Stimulated activated CD4-positive, alpha-beta T cell treated with anti-CD3 and anti-CD28 coated beads, TNF-alpha, amount 100 ng/mL, for 48 hours (primary cell): ENCODE data around the gene SMTNL1.
"Not testable (repeated sequence)": the region's sequence is repeated elsewhere in the genome, so short reads cannot be mapped to it uniquely, and the experiment has no call there.

Experiments
- DNase-seq, 3 donors: peaks; one replicate each; pipeline ENCODE4 v3.0.0-alpha.2; 2020; ENCODE audit warnings: low read depth in 3 of 3

Gene SMTNL1

DNA sequence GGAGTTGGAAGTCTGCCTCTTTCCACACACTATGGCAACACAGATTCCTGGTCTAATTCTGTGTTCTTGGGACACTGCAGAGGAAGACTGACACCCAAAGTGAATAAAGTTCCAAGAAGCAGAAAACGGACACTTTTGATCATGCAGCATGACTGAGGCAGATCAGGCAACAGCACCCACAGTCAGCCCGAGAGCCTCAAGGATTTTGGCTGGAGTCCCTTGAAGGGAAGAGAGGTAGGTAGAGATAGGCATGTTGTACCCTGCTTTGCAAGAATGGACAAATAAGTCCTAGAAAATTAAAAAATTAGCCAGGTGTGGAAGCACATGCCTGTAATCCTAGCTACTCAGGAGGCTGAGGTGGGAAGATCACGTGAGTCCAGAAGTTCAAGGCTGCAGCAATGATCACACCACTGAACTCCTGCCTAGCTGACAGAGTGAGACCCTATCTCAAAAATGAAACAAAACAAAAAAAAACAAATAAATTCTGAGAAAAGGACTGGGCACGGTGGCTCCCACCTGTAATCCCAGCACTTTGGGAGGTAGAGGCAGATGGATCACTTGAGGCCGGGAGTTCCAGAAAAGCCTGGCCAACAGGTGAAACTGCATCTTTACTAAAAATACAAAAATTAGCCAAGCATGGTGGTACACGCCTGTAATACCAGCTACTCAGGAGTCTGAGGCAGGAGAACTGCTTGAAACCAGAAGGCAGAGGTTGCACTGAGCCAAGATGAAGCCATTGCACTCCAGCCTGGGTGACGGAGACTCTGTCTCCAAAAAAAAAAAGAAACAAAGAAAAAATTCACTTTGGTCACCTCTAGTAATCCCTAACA is 28.8 kb upstream of the SMTNL1 start:
- DNase-seq = no peak

DNA sequence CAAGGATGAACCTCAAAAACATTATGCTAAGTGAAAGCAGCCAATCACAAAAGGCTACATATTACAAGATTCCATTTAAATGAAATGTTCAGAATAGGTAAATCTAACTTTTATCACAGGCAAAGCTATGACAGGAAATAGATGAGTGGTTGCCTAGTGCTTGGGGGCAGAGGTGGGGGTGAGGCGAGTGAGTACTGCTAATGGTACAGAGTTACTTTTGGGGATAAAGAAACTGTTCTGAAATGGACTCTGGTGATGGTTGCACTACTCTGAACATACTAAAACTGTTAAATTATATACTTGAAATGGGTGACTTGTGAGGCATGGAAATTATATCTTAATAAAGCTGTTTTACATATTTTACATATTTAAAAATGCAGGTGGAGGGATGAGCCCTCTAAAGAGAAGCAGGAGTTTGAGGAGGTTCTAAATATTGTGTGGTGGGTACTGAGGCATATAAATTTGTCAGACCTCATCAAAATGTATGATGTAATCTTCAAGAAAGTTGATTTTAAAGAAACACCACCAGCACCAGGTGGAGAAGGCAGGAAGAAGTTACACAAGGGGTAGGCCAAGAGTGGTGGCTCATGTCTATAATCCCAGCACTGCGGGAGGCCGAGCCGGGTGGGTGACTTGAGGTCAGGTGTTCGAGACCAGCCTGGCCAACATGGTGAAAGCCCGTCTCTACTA is 25.5 kb upstream of the SMTNL1 start:
- no peak for DNase-seq

DNA sequence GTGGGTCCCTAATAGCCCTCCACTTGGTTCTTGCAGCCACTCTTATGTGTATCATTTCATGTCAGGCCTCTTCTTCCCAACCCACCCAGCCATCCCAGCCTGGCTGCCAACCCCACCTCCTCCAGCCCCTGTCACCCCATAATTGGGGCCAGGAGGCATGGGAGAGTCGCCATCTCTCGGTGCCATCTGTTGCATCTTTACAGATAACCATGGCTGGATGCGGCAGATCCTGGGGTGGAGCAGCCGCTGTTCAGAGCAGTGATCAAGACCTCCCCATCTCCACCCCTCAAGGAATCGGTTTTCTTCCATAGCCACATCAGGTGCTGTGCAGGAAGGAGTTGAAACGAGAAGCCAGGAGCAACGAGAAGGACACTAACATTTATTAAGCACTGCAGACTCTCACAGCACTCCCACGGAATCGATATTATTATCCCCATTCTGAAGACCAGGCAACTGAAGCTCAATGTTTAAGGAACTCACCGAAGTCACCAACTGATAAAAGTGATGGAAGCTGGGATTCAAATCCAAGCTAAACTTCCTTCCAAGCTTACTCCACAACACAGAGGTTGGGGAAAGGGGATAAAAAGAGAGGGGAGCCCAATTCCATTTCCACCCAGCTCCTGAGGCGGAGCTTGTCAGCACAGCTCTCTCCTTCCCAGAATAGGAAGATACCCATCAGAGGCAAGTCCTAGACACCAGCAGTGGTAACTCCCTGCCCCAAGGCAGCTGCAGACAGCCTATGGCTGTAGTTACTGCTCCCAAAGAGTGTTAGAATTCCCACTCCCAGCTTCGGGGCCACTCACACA is 24.5 kb upstream of the SMTNL1 start:
- no peak for DNase-seq

DNA sequence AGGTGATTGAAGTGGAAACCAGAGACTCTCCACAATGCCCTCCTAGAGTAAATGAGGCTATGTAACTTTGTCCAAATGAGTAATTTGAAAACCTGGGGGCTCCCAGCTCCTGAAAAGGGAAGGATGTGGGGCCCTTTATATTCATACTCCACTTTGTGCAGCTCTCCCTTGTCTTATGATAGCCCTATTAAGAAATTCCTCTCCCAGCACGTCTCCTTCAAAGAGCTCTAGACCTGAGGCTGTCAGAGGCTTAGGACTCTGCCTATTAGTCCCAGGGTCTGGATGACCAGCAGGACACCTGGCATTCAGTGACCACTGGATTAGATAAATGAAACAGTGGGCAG is 24.0 kb upstream of the SMTNL1 start:
- DNase-seq = no peak

DNA sequence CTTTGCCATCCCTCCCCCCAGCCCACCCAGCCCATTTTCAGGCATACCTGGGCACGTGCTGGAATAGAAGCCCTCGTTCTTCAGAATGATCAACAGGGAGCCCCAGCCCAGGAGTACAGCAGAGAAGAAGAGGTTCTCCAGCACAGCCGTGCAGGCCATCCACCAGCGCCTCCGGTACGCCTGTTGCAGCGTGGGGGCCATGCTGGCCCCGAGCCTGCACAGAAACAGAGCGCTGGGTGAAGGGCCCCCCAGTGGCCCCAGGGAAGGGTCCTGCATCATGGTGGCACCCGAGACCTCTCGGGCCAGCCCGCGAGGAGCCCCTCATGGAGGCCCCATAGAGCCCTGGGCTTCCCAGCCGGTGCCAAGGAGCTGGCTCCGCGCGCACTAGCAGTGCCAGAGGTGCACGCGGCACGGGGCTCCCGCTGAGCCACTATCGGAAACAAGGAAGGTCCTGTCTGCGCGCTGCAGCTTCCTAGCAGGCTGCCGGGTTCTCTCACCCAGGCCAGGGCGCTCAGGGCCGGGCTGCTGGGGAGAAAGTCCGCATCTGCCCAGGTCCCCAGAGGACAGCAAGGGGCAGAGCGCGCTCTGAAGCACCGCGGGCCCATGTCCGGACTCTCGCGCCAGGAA is 23.4 kb upstream of the SMTNL1 start:
- DNase-seq = no peak

DNA sequence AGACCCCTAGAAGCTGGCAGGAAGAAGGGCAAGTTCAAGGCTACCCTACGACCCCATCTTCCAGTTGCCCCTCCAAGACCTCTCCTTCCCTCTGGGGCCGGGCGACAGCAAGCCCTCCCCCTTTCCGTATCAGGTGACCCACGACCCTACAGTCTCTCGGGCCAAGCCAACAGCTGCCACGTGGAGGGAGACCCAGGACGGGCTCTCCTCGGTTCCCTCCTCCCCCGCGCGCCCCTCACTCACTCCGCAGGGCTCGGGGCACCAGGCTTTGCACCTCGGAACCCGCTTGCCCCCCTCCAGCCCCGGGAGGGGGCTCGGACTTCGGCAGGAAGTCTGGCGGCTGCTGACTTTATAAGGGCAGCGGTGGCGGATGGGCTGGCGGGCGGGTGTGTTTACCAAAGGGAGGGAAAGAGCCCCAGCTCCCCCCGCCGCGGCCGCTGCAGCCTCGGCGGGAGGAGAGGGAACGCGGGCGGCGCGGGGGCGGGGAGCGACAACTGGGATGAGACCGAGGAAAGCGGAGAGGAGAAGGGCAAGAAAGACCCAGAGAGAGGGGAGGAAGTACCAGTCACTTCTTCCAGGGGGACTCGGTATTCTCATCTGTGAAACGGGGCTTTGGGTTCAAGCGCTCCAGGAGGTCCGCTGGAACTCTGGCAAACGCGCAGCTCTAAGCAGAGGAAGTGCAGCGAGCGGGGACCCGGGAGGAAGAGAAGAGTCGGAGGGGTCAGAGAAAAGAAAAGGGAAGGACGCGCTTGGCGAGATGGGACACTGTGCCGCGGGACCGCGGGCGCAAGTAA is 22.7 kb upstream of the SMTNL1 start:
- DNase-seq = peak in 1 of 3 donors; percentile 49

DNA sequence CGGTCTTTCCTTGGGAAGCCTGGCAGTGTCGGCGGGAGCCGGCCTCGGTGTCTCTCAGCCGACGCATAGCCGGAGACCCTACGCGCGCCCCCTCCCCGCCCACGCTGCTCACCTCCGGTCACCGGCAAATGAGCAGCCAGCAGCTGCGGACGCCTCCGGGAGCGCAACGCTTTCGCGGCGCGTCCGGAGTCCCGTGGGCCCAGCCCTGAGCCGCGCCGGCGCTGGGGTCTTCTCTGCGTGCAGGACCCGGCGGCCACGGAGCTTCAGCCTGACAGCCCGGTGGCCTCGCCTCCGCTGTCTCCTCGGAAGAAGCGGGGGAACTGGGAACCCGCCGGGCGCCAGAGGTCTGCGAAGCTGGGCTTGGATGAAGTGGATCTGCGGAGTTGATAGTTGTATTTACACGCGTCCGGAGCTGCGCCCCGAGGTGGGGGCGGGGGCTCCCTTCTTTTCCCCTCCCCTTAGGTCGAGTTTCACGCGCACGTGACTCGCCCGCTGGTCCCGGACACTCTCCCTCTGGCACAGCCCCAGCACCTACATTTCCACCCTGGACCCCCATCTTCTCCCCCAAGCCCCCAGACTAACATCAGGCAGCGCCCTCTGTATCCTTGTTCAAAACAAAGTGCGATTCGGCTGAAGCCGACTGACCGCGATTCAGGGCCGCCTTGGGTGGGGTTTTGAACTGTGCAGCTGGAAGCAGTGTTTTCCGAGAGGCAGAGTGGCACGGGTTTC is 21.9 kb upstream of the SMTNL1 start, which contains the start of gene SLC43A1:
Gene SLC43A1, minus strand, starts transcription at position 371 of the 729 bp plus-strand sequence. CDS start 1,591 bp downstream, outside the sequence.
- DNase-seq = peak in 1 of 3 donors; percentile 25

GRCh38 chr11:57516061-57516443 is 21.3 kb upstream of the SMTNL1 start:
- no peak for DNase-seq

GRCh38 chr11:57521116-57521515 is 16.3 kb upstream of the SMTNL1 start:
- no peak for DNase-seq

GRCh38 chr11:57523419-57523818 is 14.0 kb upstream of the SMTNL1 start:
- no peak for DNase-seq

- DNase-seq = peak in 2 of 3 donors; percentile 62 to 65
These were observed 10.3 kb upstream of the SMTNL1 start for GRCh38 chr11:57527056-57527631.

DNA sequence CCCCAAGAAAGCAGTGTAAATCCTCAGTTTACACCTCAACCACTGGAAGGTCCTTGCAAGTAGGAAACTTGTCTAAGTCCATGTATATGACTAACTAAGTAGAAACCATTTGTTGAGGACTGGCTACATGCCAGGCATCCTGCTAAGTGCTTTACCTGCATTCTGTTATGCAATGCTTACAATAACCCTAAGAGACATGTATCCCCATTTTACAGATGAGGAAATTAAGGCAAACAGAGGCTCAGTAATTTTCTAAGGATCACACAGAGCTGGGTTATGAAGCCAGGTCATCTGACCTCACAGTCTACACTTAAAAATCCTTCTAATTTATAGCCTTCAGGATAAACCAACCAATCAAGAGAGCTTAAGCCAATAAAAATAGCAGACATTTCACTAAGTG is 8.4 kb upstream of the SMTNL1 start:
- no peak for DNase-seq

DNA sequence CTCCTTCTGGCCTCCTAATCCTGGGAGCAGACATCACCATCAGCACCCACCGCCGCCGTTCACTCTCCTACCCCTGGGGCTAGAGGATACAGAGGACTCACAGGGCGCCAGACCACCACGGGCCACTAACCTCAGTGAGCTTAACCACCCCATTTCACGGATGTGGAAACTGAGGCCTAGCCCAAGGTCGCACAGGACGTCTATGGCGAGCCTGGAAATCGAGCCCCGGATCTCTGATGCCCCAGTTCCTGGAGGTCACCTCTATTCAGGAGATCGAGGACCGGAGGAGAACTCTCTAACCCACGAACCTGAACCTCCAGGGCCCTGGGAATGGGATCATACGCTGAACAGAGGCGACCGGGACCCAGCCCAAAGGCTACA is 7.2 kb upstream of the SMTNL1 start:
- no peak for DNase-seq

GRCh38 chr11:57530596-57531507 is 6.5 kb upstream of the SMTNL1 start, which contains the start of gene TIMM10:
TIMM10 (minus strand) TSS chr11:57530754; CDS start chr11:57530189, 565 bp downstream.
- DNase-seq = peak; percentile 84 to 95 (median 86)

DNA sequence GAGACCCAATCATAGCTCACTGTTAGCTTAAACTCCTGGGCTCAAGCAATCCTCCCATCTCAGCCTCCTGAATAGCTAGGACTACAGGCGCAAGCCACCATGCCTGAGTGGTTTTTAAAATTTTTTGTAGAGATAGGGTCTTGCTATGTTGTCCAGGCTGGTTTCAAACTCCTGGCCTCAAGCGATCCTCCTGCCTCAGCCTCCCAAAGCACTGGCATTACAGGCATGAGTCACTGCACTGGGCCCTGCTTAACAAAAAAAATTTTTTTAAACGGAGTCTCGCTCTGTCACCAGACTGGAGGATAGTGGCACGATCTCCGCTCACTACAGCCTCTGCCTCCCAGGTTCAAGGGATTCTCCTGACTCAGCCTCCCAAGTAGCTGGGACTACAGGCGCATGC is 2.9 kb upstream of the SMTNL1 start:
- DNase-seq = not testable (repeated sequence)

DNA sequence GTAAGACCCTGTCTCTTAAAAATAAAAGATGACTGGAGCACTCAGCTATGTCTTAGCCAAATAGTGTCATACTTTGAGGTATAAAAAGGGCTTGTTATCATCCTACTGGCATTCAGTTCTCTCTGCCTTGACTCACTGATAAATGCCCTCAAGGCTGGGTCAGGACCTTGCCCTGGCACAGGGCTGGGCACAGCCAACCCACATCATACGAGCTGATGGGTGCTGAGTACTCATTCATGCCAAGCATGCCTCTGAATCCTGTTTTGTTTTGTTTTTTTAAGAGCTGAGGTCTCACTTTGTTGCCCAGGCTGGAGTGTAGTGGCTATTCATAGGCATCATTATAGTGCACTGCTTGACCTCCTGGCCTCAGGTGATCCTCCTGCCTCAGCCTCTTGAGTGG is 1.9 kb downstream of the SMTNL1 start:
- no peak for DNase-seq

DNA sequence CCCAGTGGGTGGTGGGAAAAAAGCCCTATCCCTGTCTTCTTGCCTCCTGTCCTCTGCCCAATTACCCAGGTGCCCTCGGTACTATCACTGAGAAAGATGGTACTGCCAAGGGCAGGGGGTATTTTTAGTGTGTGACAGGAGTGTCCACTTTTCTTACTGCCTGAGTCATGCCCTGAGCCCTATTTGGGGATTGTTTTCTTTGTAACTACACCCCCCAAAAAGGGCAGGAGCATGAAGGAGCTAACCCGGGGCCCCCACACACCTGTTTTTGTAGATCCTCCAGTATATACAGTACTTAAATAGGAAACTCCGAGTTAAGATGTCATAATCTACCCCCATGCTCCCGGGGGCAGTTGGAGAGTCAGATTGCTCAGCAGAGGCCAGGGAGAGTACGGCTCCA is 3.8 kb downstream of the SMTNL1 start:
- no peak for DNase-seq

DNA sequence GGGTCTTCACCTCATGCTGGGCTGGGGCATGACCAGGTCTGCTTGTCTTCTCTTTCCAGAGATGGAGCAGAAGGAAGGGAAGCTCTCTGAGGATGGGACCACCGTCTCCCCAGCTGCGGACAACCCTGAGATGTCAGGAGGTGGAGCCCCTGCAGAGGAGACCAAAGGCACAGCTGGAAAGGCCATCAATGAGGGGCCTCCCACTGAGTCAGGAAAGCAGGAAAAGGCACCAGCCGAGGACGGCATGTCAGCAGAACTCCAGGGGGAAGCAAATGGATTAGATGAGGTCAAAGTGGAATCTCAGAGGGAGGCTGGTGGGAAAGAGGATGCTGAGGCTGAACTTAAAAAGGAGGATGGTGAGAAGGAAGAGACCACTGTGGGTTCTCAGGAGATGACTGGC is 5.2 kb downstream of the SMTNL1 start:
- DNase-seq = no peak

DNA sequence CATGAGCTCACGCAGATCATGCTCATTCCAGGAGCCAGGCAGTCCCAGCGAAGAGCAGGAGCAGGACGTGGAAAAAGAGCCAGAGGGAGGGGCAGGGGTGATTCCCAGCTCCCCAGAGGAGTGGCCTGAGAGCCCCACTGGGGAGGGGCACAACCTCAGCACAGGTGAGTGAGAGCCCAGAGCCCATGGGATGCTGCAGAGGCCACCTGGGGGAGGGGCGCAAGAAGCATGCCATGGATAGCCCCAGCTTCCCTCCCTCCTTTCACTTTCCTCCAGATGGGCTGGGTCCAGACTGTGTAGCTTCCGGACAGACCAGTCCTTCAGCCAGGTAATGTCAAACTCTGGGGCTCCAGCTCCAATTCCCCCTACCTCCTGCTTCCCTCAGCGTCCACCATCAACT is 6.2 kb downstream of the SMTNL1 start:
- no peak for DNase-seq
